Glomerular endothelial cell (primary cell): Measurements from ENCODE around the gene CHD9NB. TPM values are rescaled to one million over a fixed set of nuclear protein-coding genes. Genes with fewer than 3 reads are reported as not detected.
"Not testable (repeated sequence)": the region's sequence is repeated elsewhere in the genome, so short reads cannot be mapped to it uniquely, and the experiment has no call there.

Experiments
- DNase-seq: peaks from one replicate; pipeline ENCODE4 v3.0.0-alpha.2; 2011; ENCODE audit warnings: low read depth, low spot score; ENCODE audit errors: extremely low read depth
- total RNA-seq: library from RNA; depleted of rRNA; stranded (reverse); fragments of >200 nt; gene quantifications from 2 replicates; pipeline ENCODE4 v1.2.3, GENCODE V29; 2015

CHD9NB gene
- total RNA-seq, 1 donor from 2014 or later = 2.7 TPM

DNA sequence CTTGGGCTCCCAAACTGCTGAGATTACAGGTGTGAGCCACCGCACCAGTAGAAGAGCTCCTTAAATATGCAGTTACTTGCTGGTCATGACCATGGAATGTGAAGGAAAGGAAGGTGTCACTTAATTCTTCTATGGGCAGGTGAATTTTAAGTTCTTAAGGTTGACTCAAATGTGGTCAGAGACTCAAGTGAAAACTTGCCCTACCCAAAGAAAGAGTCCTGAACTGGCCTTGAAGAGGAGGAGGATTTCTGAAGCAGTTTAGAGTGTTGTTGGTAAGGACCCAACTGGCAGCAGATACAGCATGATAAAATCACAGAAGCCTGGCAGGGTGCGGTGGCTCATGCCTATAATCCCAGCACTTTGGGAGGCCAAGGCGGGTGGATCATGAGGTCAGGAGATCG, 31.4 kb upstream of the CHD9NB start:
- DNase-seq = no peak

DNA sequence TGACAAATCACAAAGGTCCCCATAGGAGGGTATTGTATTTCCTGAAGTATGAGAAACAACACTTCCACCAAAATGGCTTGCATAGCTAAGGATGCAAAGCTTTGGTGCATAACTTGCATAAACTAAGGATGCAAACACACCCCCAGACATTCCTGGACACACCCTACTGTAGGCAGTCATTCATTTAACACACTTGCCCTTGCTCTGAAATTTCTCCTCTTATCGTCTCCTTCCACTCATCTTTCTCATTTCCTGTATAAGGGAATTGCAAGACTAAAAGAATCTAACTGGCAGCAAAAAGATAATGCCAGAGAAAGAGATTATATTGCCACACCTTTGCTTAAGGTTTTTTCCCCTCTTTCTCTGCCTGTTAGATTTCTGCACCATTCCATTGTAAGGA, 30.4 kb upstream of the CHD9NB start:
- no peak for DNase-seq

DNA sequence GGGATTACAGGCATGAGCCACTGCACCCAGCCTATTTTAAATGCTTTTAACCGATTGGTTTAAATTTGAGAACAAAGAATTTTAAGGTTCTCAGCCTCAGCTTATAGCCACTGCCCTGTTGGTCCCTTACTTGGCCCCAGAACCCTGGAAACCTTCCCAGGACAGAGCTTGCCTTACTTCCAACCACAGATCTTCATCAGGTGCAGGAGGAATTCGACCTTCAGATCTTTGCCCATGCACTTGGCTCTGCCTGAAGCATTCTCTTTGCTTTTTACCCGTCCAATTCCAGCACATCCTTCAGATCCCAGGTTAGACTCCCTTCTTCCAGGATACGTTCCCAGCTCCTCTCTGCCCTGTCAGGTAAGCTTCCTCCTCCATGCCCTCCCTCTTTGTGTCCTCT, 29.8 kb upstream of the CHD9NB start:
- no peak for DNase-seq

DNA sequence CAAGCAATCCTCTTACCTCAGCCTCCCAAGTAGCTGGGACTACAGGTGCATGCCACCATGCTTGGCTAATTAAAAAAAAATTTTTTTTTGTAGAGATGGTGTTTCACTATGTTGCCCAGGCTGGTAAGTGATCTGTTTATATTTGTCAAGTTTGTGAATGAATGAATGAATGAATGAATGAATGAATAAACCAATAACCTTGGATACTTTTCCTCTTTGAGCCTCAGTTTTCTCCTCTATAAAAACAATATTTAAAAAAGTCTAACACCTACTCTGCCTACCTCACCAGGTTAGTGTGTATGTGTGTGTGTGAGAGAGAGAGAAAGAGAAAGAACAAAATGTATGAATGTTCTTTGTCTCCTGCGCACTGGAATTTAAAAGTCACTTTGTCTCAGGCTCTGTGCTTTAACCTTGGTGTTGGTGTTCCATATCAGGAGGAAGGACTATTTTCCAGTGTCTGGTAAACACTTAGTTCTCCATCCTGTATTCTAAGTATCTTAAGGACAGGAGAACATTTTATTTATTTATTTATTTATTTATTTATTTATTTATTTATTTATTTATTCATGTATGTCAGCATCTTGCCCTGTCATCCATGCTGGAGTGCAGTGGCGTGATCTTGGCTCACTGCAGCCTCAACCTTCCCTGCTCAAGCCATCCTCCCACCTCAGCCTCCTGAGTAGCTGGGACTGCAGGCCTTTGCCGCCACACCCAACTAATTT, 29.1 kb upstream of the CHD9NB start:
- no peak for DNase-seq

DNA sequence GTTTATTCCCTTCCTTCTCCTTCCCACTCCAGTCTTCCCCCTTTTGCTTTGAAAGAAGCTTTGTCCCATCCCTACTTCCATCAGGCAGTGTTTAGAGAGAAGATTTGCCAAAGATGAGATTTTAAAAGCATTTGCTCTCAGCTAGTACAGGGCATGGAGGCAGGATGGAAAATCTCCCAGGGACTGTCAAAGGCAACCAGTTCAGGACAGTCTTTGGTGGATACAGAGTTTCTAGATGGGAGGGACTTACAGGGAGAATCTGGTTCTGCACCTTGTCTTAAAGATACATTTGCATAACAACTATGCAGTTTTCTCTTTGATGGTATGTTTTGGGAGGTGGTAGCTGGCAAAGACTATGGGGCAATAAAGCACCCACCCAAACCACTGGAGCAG, 28.3 kb upstream of the CHD9NB start:
- DNase-seq = no peak

DNA sequence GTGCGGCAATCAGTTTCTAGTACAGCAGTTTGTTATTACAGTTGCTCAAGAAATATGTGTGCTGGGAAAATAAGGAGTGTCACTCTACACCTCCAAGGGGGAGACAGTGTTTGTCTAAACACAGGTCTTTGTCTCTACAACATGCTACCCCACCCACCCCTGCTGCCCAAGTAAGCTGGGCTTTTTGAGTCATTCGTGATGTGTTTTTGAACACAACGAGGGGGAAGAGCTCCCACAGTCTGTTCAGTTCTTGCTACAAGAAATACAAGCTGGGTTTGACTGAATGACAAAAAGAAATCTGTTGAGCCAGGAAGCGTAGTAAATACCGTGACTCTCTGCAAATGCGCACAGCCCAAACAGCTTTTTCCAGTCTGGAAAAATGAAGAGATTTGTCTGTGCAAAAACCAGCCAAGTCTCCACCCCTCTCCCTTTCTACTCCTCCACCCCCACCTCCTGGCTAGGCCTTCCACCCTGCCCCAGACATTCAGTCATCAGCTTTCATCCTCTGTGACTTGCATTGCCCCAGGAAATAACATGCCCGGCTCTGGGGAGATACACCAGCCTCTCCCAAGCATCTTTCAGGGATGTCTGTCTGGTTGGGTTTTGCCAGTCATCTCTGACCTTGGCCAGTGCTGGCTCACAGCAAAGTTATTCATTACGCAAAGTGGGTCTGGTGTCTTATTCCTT, 27.8 kb upstream of the CHD9NB start:
- no peak for DNase-seq

DNA sequence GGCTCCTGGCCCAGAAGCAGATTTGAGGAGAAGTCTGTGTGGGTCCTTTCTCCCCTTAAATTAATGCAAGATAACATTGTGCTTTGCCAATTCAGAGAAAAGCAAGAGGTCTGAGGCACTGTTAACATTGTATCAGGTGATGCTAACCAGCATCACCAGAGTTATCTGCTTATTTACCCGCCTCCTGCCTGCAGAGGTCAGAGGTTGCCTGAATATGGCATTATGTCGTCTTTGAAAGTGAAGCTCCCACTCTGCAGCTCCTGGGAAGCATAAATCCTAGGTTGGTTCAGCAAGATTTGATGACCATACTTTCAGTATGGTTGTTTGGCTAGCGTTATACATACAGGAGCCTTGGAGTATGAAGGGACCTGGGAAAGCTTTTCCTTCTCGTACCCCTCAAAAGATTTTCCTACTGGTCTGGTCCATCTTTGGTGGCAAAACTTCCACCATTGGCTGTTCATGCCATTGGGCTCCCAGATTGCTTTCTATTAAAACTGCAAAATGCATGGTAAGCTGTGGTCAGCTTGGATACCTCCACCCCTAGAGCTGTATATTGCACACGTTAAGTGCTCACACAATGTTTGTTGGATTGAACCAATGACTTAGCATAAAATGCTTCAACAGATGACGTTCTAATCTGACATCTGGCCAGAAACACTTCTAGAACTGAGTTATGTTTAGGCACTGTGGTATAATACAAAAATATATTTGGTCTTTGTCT, 26.2 kb upstream of the CHD9NB start:
- DNase-seq = no peak

DNA sequence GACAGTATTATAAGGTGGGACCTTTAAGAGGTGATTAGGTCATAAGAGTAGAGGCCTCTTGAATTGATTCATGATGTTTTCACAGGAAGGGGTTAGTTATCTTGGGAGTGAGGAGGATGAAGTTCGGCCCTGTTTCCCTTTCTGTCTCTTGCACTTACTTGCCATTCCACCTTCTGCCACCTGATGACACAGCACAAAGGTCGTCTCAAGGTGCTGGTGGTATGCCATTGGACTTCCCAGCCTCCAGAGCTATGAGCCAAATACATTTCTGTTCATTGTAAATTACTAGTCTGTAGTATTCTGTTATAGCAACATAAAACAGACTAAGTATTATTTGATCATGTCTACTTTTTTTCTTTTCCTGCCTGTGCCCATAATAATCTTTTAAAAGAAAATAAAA, 25.6 kb upstream of the CHD9NB start:
- DNase-seq = no peak

DNA sequence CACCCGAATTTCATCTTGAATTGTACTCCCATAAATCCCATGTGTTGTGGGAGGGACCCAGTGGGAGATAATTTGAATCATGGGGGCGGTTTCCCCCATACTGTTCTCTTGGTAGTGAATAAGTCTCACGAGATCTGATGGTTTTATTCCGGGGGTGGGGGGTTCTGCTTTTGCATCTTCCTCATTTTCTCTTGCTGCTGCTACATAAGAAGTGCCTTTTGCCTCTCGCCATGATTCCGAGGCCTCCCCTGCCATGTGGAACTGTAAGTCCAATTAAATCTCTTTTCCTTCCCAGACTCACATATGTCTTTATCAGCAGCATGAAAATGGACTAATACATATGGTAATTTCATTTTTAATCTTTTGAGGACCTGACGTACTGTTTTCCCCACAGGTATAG, 22.8 kb upstream of the CHD9NB start:
- not testable (repeated sequence) for DNase-seq

DNA sequence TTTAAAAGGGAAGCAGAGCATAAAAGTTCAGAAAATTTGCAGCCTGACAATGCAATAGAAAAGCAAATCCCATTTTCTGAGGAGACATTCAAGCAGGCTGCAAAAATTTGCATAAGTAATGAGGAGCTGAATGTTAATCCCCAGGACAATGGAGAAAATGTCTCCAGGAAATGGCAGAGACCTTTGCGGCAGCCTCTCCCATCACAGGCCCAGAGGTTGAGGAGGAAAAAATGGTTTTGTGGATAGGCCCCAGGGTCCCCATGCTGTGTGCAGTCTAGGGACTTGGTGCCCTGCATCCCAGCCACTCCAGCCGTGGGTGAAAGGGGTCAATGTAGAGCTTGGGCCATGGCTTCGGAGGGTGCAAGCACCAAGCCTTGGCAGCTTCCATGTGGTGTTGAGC, 21.6 kb upstream of the CHD9NB start:
- DNase-seq = not testable (repeated sequence)

DNA sequence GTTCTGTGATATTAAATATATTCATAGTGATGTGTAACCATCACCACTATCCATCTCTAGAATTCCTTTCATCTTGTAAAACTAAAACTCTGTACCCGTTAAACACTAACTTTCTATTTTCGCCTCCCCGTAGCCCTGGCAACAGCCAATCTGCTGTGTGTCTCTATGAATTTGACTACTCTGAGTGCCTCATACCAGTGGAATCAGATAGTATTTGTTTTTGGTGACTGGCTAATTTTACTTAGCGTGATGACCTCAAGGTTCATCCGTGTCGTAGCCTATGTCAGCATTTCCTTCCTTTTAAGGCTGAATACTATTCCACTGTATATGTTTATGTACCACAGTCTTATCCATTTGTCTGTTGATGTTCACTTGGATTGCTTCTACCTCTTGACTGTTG, 20.3 kb upstream of the CHD9NB start:
- no peak for DNase-seq

DNA sequence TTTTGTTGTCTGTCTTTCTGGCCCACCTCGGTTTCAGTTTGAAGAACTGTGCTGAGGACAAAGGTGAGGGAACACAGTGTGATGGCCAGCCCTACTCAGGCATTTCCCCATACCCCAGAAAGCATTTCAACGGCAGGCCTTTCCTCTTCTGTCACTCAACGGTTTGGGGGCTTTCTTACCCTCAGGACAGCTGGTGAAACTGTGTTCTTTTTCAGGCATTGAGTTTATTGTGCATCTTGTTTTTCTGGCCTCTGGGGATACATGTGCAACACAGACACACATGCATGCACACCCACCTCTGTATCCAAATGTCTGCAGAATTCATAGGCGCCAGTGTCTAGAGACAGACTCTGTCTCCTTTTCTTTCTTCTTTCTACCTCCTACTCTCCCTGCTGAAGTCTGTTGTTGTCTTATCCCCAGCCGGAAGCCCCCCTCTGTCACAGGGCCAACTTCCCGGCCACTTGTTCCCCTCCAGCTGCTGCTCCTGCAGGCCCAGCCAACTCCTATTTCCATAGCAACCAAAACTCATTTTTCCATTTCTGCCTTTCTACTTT, 19.1 kb upstream of the CHD9NB start:
- no peak for DNase-seq

DNA sequence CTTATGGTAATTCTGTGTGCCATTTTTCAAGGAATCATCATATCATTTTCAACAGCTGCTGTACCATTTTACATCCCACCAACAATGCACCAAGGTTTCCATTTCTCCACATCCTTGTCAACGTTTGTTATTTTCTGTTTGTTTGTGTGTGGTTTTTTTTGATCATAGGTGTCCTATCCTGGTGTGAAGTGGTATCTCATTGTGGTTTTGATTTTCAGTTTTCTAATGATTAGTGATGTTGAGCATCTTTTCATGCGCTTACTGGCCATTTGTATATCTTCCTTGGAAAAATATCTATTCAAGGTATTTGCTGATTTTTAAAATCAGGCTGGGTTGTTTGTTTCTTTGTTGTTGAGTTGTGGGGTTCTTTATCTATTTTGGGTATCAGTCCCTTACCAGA, 17.1 kb upstream of the CHD9NB start:
- DNase-seq = no peak

DNA sequence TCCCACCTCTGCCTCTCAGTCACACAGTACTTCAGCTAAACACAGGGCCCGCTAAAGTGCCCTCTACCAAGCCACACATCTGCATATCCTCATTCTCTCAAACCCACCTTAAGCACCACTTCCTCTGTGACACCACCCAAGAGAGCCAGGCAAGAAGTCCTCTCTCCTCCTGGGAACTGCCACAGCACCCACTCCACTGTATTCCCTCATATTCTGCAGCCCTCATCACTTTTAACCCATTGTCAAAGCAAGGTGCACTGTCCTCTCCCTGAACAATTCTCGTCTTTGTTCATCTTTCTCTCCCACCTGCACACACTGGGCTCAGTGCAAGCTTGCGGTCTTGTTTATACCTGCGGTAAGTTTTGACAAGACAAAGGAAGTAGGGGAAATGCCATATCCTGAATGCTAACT, 15.7 kb upstream of the CHD9NB start:
- no peak for DNase-seq

DNA sequence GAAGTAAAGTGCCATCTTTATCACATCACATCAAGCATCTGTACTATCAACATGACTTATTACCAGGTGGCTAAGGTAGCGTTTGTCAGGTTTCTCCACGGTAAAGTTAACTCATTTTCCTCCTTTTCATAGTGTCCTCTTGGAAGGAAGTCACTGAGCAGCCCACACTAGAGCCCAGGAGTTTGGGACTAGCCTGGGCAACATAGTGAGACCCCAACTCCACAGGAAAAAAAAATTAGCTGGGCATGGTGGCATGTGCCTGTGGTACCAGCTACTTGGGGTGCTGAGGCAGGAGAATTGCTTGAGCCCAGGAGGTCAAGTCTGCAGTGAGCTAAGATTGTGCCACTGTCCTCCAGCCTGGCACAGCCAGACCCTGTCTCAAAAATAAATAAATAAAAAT, 15.0 kb upstream of the CHD9NB start:
- no peak for DNase-seq

DNA sequence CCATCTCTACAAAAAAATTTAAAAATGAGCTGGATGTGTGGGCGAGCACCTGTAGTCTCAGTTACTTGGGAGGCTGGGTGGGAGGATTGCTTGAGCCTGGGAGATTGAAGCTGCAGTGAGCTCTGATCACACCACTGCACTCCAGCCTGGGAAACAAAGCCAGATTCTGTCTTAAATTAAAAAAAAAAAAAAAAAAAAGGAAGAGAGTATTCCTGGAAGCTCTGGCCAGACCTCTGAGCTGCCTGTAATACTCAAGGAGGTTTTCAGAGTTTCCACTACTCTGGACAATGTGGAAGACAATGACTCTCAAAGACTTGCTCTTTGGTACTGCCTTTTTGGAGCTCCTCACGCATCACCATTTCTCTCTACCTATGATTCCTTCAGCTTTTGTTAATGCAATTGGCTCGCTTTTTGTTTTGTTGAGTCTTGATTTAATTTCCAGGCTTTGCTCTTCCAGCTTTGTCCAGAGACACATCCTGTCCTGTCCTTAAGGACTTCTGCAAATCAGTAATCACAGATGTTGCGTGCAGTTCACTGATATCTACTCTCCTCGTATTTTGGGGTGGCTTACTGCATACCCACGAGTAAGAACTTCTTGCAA, 12.9 kb upstream of the CHD9NB start:
- no peak for DNase-seq

DNA sequence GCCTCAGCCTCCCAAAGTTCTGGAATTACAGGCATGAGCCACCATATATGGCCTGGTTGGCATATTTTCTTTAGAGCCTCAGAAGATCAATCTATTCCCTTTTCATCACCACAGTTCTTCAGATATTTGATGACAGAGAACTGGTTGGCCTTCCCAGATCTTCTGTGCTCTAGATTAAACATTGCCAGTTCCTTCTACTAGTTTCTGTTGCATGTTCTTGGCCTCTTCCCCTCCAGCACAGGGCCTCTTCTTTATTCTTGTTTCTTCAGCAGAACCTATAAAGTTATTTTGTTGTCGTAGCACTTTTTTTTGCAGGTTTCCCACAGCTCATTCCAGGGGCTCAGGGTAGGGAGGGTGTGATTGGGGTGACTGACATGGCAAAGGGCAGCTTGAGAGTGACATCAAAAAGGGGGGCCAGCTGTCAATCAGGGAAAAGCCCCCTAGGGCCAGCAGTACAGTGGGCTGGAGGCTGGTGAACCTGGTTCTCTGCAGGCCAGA, 11.4 kb upstream of the CHD9NB start:
- DNase-seq = no peak

DNA sequence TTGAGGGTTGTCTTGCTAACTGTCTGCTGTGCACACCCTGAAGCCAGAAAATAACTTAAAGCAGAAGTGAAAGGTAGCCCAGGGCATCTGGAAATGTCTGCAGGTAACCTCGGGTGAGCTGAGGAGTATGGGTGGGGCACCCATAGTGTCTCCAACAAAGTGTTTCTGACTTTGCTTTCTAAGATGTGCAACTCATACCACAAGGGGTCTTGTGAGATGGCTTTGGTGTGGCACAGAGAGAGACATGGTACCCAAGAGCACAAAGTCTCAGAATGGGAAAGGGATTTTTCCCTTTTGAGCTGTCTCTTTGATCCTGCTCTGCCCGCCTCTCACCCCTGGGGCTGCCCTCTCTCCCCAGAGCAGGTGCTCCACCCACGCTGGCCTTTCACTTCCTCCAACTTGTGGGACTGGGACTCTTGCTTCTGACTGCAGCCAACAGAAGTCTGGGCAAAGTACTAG, 9.0 kb upstream of the CHD9NB start:
- DNase-seq = no peak

DNA sequence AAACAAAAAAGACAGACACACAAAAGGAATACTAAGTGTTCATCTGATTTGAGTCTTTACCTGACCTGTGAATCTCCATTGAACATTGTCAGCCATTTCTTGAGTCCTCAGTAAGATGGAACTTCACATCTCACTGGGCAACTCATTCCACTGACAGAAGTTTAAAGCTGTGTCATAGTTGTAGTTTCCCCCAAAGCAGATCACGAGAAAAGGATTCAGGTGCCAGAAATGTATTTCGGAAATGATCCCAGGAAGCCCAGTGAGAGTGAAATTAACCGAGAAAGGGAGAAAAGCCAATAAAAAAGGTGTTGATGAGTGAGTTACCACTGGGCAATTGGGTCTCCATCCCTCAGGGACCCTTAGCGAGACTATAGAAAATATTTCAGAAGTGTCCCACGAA, 8.6 kb upstream of the CHD9NB start:
- DNase-seq = no peak

DNA sequence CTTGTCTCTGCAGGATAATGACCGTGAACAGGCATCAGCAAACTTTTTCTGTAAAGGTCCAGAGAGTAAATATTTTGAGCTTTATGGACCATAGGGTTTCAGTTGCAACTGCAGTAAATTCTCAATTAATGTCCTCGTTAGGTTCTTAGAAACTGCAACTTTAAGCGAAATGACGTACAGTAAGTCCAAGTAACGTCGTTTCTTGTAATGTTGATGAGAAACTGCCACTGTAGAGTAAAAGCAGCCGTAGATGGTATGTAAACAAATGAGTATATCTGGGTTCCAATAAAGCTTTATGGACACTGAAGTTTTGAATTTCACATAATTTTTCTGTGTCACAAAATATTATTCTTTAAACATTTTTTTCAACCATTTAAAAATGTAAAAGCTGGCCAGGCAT, 7.0 kb upstream of the CHD9NB start:
- no peak for DNase-seq

DNA sequence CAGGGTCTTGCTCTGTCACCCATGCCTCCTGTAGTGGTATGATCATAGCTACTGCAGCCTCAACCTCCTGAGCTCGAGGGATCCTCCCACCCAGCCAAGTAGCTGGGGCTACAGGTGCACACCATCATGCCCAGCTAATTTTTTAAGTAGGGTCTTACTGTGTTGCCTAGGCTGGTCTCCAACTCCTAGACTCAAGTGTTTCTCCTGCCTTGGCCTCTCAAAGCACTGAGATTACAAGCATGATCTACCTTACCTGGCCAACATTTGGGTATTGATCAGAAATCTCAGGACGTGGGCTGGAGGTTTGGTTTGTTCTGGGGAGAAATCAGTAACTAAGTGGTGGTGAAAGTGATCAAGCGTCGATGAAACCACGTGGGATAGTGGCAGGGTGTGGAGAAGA, 6.2 kb upstream of the CHD9NB start:
- no peak for DNase-seq
